Mesenchymal stem cell (in vitro differentiated cells and primary cell): Measurements from ENCODE around the gene RPS6KA2.

ENCODE experiments used
- DNase-seq: peaks from one replicate; pipeline ENCODE4 v3.0.0-alpha.2; 2013
- H2AFZ ChIP-seq: one replicate; pipeline ENCODE4 v1.6.1; 2013; ENCODE audit warnings: low read depth, mild to moderate bottlenecking, control low read depth, inconsistent platforms, low read length, moderate library complexity
- H2AK5ac ChIP-seq: 2 replicates; pipeline ENCODE4 v1.6.1; 2013; ENCODE audit warnings: low read length, moderate library complexity, mild to moderate bottlenecking, inconsistent platforms; ENCODE audit not compliant: severe bottlenecking
- H2BK120ac ChIP-seq: one replicate; pipeline ENCODE4 v1.6.1; 2013; ENCODE audit warnings: low read depth, mild to moderate bottlenecking, inconsistent platforms, low read length, moderate library complexity
- H2BK12ac ChIP-seq, 2 experiments: one replicate each; pipeline ENCODE4 v1.6.1; 2013; ENCODE audit warnings: inconsistent platforms in 2 of 2, low read length in 2 of 2, mild to moderate bottlenecking in 2 of 2, moderate library complexity in 2 of 2, control low read depth in 1 of 2
- H2BK15ac ChIP-seq: one replicate; pipeline ENCODE4 v1.6.1; 2013; ENCODE audit warnings: mild to moderate bottlenecking, low read depth, inconsistent platforms; ENCODE audit not compliant: poor library complexity, severe bottlenecking
- H2BK5ac ChIP-seq: 2 replicates; pipeline ENCODE4 v1.6.1; 2013; ENCODE audit warnings: low read depth, mild to moderate bottlenecking, low read length, control low read depth, inconsistent platforms; ENCODE audit not compliant: poor library complexity, severe bottlenecking
- H3K14ac ChIP-seq, 2 experiments: one replicate each; pipeline ENCODE4 v1.6.1; 2013; ENCODE audit warnings: inconsistent platforms in 2 of 2, low read length in 2 of 2, control low read depth in 1 of 2, mild to moderate bottlenecking in 1 of 2, moderate library complexity in 1 of 2
- H3K18ac ChIP-seq, 2 experiments: one replicate each; pipeline ENCODE4 v1.6.1; 2013; ENCODE audit warnings: inconsistent platforms in 2 of 2, low read length in 2 of 2, control low read depth in 1 of 2, low read depth in 1 of 2, mild to moderate bottlenecking in 1 of 2
- H3K23ac ChIP-seq, 2 experiments: one replicate each; pipeline ENCODE4 v1.6.1; 2013; ENCODE audit warnings: inconsistent platforms in 2 of 2, low read length in 2 of 2, mild to moderate bottlenecking in 2 of 2, moderate library complexity in 2 of 2, control low read depth in 1 of 2
- H3K27ac ChIP-seq: 2 replicates; pipeline ENCODE4 v1.5.1; 2013; ENCODE audit warnings: mild to moderate bottlenecking, moderate library complexity, low read length, control low read depth, inconsistent platforms; ENCODE audit not compliant: poor library complexity, severe bottlenecking
- H3K27me3 ChIP-seq, 2 experiments: 2 replicates each; pipeline versions ENCODE4 v1.6.1 to v1.7.0; 2013; ENCODE audit warnings: low read length in 2 of 2, mild to moderate bottlenecking in 2 of 2, moderate library complexity in 2 of 2, control low read depth in 1 of 2, inconsistent platforms in 1 of 2; ENCODE audit not compliant: control insufficient read depth in 1 of 2, insufficient read depth in 1 of 2
- H3K36me3 ChIP-seq, 2 experiments: 2 replicates each; pipeline versions ENCODE4 v1.6.1 to v1.7.0; 2013; ENCODE audit warnings: low read length in 2 of 2, control low read depth in 1 of 2, inconsistent platforms in 1 of 2, low read depth in 1 of 2, mild to moderate bottlenecking in 1 of 2; ENCODE audit not compliant: insufficient read depth in 2 of 2, control insufficient read depth in 1 of 2
- H3K4ac ChIP-seq, 2 experiments: one replicate each; pipeline ENCODE4 v1.6.1; 2013; ENCODE audit warnings: inconsistent platforms in 2 of 2, low read length in 2 of 2, mild to moderate bottlenecking in 2 of 2, moderate library complexity in 2 of 2, control low read depth in 1 of 2, low read depth in 1 of 2
- H3K4me1 ChIP-seq: 2 replicates; pipeline ENCODE4 v1.6.1; 2013; ENCODE audit warnings: low read depth, low read length, control low read depth; ENCODE audit not compliant: control insufficient read depth, insufficient read depth
- H3K4me2 ChIP-seq: 2 replicates; pipeline ENCODE4 v1.6.1; 2013; ENCODE audit warnings: low read length, mild to moderate bottlenecking, inconsistent platforms; ENCODE audit not compliant: poor library complexity, severe bottlenecking
- H3K4me3 ChIP-seq, 2 experiments: 2 replicates each; pipeline versions ENCODE4 v1.5.1 to v1.7.0; 2013; ENCODE audit warnings: low read length in 2 of 2, mild to moderate bottlenecking in 2 of 2, control low read depth in 1 of 2, low read depth in 1 of 2; ENCODE audit not compliant: insufficient read depth in 1 of 2
- H3K79me1 ChIP-seq: replicated peaks from 2 replicates; pipeline ENCODE4 v1.6.1; 2013; ENCODE audit warnings: mild to moderate bottlenecking, control low read depth, low read length, inconsistent platforms; ENCODE audit not compliant: poor library complexity, severe bottlenecking
- H3K9ac ChIP-seq: 2 replicates; pipeline ENCODE4 v1.7.0; 2013; ENCODE audit warnings: mild to moderate bottlenecking, low read length, moderate library complexity
- H3K9me3 ChIP-seq: 2 replicates; pipeline ENCODE4 v1.7.0; 2013; ENCODE audit warnings: mild to moderate bottlenecking, low read length; ENCODE audit not compliant: control insufficient read depth
- H4K8ac ChIP-seq: one replicate; pipeline ENCODE4 v1.6.1; 2013; ENCODE audit warnings: inconsistent platforms, mild to moderate bottlenecking, low read length, moderate library complexity
- H4K91ac ChIP-seq: one replicate; pipeline ENCODE4 v1.6.1; 2013; ENCODE audit warnings: mild to moderate bottlenecking, low read length, inconsistent platforms
- WGBS: methylation state at CpG from one replicate; pipeline ENCODE4 v1.1.7; 2013; ENCODE audit warnings: mixed read lengths; 5-methylcytosine and 5-hydroxymethylcytosine counted together

RPS6KA2 gene

DNA sequence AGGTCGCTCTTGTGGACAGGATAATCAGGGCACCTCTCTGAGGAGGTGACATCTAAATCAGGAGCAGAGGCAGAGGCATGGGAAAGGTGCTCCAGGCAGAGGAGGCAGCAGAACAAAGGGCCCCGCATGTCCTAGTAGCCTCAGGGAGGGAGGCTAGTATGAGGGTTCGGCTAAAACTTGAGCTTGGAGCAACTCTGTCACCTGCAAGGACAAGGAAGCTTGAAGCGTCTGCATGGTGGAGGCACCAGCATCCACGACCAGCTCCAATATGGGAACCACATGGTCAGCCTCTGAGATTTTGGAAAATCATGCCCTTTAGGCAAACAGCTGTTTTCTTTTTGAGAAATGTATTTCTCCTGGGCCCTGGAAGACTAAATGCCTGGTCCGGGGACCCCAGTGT is 231.3 kb downstream of the RPS6KA2 start:
- DNase-seq = no peak
- Histone ChIP-seq H4K8ac (no peak overlapping the region), H3K18ac (no peak overlapping the region), H3K9ac (no peak overlapping the region), H2BK12ac (no peak overlapping the region), H3K4me3 (no peak overlapping the region), H3K23ac (no peak overlapping the region), H2BK15ac (no peak overlapping the region), H2AFZ (no peak overlapping the region), H3K27ac (no peak overlapping the region), H3K4ac (no peak overlapping the region), H3K4me1 (peaks cover 3% of the 10 kb centered on the region), H2BK120ac (no peak overlapping the region), H2BK5ac (no peak overlapping the region), H3K79me1 (no peaks in the 10 kb centered on the region), H3K27me3 (peaks cover 22 to 56% of the 10 kb centered on the region in 2 experiments), H2AK5ac (no peak overlapping the region), H3K14ac (no peak overlapping the region), H3K4me2 (no peak overlapping the region), H3K9me3 (no peaks in the 10 kb centered on the region), H3K36me3 (no peaks in the 10 kb centered on the region), H4K91ac (no peak overlapping the region)
- WGBS = 82% methylated on average over 6 of the region's 6 CpGs

DNA sequence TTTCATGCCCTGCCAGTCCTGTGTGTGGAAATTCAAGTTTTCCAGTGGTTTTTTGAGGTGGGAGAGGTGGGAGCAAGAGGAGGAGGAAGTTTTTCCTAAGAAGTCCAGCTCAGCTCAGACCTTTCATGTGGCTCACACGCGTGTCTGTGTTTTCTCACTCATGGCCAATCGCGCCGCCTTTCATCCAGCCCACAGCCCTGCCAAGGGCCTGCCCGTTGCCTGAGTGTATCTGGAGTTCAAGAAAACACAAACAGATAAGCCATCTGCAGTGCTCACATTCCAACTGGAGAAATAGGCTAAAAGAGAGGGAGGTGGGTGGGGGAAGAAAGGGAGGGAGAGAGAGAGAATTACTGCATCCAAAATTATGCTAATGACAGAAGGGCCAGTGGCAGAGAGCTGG is 231.7 kb downstream of the RPS6KA2 start:
- no peak overlapping the region for H3K4me3 ChIP-seq
- no peak overlapping the region for H3K18ac ChIP-seq
- 68% methylated on average over 6 of the region's 6 CpGs for WGBS
- no peak overlapping the region for H4K91ac ChIP-seq
- no peak overlapping the region for H3K14ac ChIP-seq
- peaks cover 24 to 61% of the 10 kb centered on the region in 2 experiments for H3K27me3 ChIP-seq
- H3K9me3 ChIP-seq = no peaks in the 10 kb centered on the region
- no peak overlapping the region for H4K8ac ChIP-seq
- no peak overlapping the region for H2BK120ac ChIP-seq
- H3K9ac ChIP-seq = no peak overlapping the region
- no peak overlapping the region for H2BK12ac ChIP-seq
- DNase-seq = no peak
- H3K4me1 ChIP-seq = no peaks in the 10 kb centered on the region
- H3K79me1 ChIP-seq = no peaks in the 10 kb centered on the region
- H2AFZ ChIP-seq = no peak overlapping the region
- H2BK5ac ChIP-seq = no peak overlapping the region
- H3K4ac ChIP-seq = no peak overlapping the region
- no peaks in the 10 kb centered on the region for H3K36me3 ChIP-seq
- no peak overlapping the region for H2BK15ac ChIP-seq
- no peak overlapping the region for H2AK5ac ChIP-seq
- no peak overlapping the region for H3K4me2 ChIP-seq
- H3K23ac ChIP-seq = no peak overlapping the region
- no peak overlapping the region for H3K27ac ChIP-seq

DNA sequence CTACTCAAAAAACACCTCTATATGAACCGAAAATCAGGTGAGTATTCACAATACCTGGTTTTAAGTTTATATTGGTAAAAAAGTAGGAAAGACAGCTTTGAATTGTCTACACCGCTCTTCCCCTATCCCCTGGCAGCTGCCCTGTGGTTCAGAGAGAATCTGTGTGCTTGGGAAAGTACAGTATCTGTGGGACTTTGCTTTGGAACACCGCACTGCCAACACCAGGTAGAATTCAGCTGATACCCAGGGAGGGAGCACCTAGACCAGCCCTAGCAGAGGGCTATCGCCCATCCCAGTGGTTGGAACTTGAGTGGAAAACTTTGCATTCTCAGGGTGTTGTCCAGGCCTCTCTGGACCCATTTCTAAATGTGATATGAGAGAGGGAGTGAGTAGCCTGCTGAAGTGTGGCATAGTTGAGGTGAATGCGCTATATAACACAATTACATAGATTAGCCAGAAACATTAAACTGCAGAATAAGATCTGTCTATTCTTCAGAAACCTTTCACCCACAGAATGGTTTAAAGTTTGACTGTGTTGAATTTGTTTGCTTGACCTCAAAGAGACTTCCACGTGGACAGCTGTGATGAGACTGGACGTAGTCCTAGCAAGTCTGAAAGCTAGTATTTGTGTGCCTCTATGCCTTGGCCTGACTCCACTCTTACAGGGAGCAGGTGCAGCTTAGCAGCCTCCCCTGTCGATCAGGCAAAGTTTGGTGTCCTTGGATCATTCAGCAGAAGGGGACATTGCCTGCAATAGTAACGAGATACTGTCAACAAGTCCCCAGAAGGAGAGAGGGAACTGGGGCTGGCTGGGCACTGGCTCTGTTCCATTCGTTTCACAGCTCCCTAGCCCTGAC is 232.8 kb downstream of the RPS6KA2 start:
- no peak overlapping the region for H3K14ac ChIP-seq
- H3K4ac ChIP-seq = no peak overlapping the region
- no peak overlapping the region for H3K4me2 ChIP-seq
- no peak overlapping the region for H2BK120ac ChIP-seq
- DNase-seq = no peak
- no peak overlapping the region for H3K27ac ChIP-seq
- no peak overlapping the region for H3K4me3 ChIP-seq
- H4K91ac ChIP-seq = no peak overlapping the region
- H3K9me3 ChIP-seq = no peaks in the 10 kb centered on the region
- H2BK15ac ChIP-seq = no peak overlapping the region
- no peak overlapping the region for H3K23ac ChIP-seq
- no peaks in the 10 kb centered on the region for H3K36me3 ChIP-seq
- H2AK5ac ChIP-seq = no peak overlapping the region
- 82% methylated on average over 8 of the region's 10 CpGs for WGBS
- no peak overlapping the region for H3K18ac ChIP-seq
- H3K27me3 ChIP-seq = peaks cover 20 to 59% of the 10 kb centered on the region in 2 experiments
- no peak overlapping the region for H4K8ac ChIP-seq
- H2BK12ac ChIP-seq = no peak overlapping the region
- no peak overlapping the region for H2AFZ ChIP-seq
- no peaks in the 10 kb centered on the region for H3K4me1 ChIP-seq
- H3K79me1 ChIP-seq = no peaks in the 10 kb centered on the region
- no peak overlapping the region for H2BK5ac ChIP-seq
- no peak overlapping the region for H3K9ac ChIP-seq

DNA sequence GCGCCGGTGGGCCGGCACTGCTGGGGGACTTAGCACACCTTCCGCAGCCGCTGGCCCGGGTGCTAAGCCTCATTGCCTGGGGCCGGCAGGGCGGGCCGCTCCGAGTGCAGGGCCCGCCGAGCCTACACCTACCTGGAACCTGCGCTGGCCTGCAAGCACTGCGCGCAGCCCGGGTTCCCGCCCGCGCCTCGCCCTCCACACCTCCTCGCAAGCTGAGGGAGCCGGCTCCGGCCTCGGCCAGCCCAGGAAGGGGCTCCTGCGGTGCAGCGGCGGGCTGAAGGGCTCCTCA is 233.6 kb downstream of the RPS6KA2 start:
- Histone ChIP-seq H3K4me1 (no peaks in the 10 kb centered on the region), H3K9ac (no peak overlapping the region), H3K79me1 (no peaks in the 10 kb centered on the region), H3K9me3 (no peaks in the 10 kb centered on the region), H3K27me3 (peaks cover 18 to 51% of the 10 kb centered on the region in 2 experiments), H4K8ac (no peak overlapping the region), H2BK15ac (no peak overlapping the region), H2AFZ (no peak overlapping the region), H2BK120ac (no peak overlapping the region), H3K27ac (no peak overlapping the region), H3K4me3 (no peak overlapping the region), H3K4me2 (no peak overlapping the region), H3K36me3 (no peaks in the 10 kb centered on the region), H3K4ac (no peak overlapping the region), H3K14ac (no peak overlapping the region), H2BK5ac (no peak overlapping the region), H2BK12ac (no peak overlapping the region), H4K91ac (no peak overlapping the region), H3K23ac (no peak overlapping the region), H3K18ac (no peak overlapping the region), H2AK5ac (no peak overlapping the region)
- DNase-seq = no peak
- 91% methylated on average over 23 of the region's 27 CpGs for WGBS
